Endothelial cell of umbilical vein (primary cell): ENCODE measurements around the gene TBC1D5. TPM values are rescaled to one million over a fixed set of nuclear protein-coding genes. Genes with fewer than 3 reads are reported as not detected.

Source experiments
- BruUV-seq: library from RNA; stranded (reverse); fragments of 400-500 nt; replicated peaks from 2 replicates; lab custom pipeline; 2021; lab: Mats Ljungman, UMichigan
- CTCF ChIA-PET: fragments of 300-600, 350-600 bp; sonication (Branson Sonifier 250); formaldehyde crosslinking; loops from one replicate; lab custom pipeline; 2021; ENCODE audit warnings: antibody characterized with exemption, inconsistent platforms; lab: Charles Lee
- POLR2A ChIA-PET: fragments of 300-600, 350-600 bp; sonication (Branson Sonifier 250); formaldehyde crosslinking; loops from one replicate; lab custom pipeline; 2021; ENCODE audit warnings: antibody characterized with exemption, inconsistent platforms; lab: Charles Lee
- DNase-seq: peaks from one replicate; pipeline ENCODE4 v3.0.0-alpha.2; 2011; ENCODE audit warnings: low read depth, low spot score
- FAIRE-seq: peaks from 2 replicates; lab custom pipeline; 2011; peaks lifted over from hg19 to GRCh38; lab: Jason Lieb, UNC
- H2AFZ ChIP-seq: 2 replicates; pipeline ENCODE4 v1.6.0; 2012; ENCODE audit warnings: low read depth, low read length, control low read depth, inconsistent platforms
- H3K27ac ChIP-seq: 2 replicates; pipeline ENCODE4 v1.5.1; 2011; ENCODE audit warnings: low read depth, mild to moderate bottlenecking, control low read depth, low read length, moderate library complexity; ENCODE audit not compliant: insufficient read depth
- H3K27me3 ChIP-seq, 2 experiments: 2 replicates each; pipeline versions ENCODE4 v1.6.0 to v1.6.1; 2011; ENCODE audit warnings: low read length in 2 of 2, mixed read lengths in 1 of 2; ENCODE audit not compliant: control insufficient read depth in 2 of 2, insufficient read depth in 2 of 2
- H3K36me3 ChIP-seq, 2 experiments: 2 replicates in 1 of 2; 3 replicates in 1 of 2; pipeline ENCODE4 v1.5.1; 2011; ENCODE audit warnings: low read length in 2 of 2, mild to moderate bottlenecking in 1 of 2, moderate library complexity in 1 of 2; ENCODE audit not compliant: control insufficient read depth in 2 of 2, insufficient read depth in 2 of 2; ENCODE audit errors: extremely low read depth in 1 of 2
- H3K4me1 ChIP-seq: 3 replicates; pipeline ENCODE4 v1.5.1; 2011; ENCODE audit warnings: mild to moderate bottlenecking, low read length; ENCODE audit not compliant: control insufficient read depth, insufficient read depth; ENCODE audit errors: extremely low read depth
- H3K4me2 ChIP-seq: 2 replicates; pipeline ENCODE4 v1.6.1; 2011; ENCODE audit warnings: low read length, control low read depth, mixed read lengths; ENCODE audit not compliant: insufficient read depth
- H3K4me3 ChIP-seq, 3 experiments: fragments of 200-600 bp in 1 of 3; sonication (generic), shearing (Covaris generic) in 1 of 3; replicated peaks in 1 of 3; 2 replicates each; pipeline ENCODE4 v1.5.1; 2011 to 2016; ENCODE audit warnings: control low read depth in 3 of 3, low read length in 3 of 3, mild to moderate bottlenecking in 2 of 3, inconsistent platforms in 1 of 3, low read depth in 1 of 3, moderate library complexity in 1 of 3; ENCODE audit not compliant: insufficient read depth in 1 of 3
- H3K79me2 ChIP-seq: 2 replicates; pipeline ENCODE4 v1.6.0; 2012; ENCODE audit warnings: low read length, inconsistent platforms; ENCODE audit not compliant: control insufficient read depth, insufficient read depth
- H3K9ac ChIP-seq: replicated peaks from 2 replicates; pipeline ENCODE3; 2011; ENCODE audit warnings: low read length, control low read depth; ENCODE audit not compliant: insufficient read depth; ENCODE audit errors: extremely low read depth
- H3K9me1 ChIP-seq: replicated peaks from 3 replicates; pipeline ENCODE4 v1.6.0; 2011; ENCODE audit warnings: mild to moderate bottlenecking, low read length; ENCODE audit not compliant: control insufficient read depth, insufficient read depth; ENCODE audit errors: extremely low read depth
- H3K9me3 ChIP-seq: replicated peaks from 2 replicates; pipeline ENCODE4 v1.5.1; 2012; ENCODE audit warnings: low read length, inconsistent platforms; ENCODE audit not compliant: control insufficient read depth, insufficient read depth
- H4K20me1 ChIP-seq: replicated peaks from 2 replicates; pipeline ENCODE3; 2011; ENCODE audit warnings: mild to moderate bottlenecking, low read length; ENCODE audit not compliant: control insufficient read depth, insufficient read depth; ENCODE audit errors: extremely low read depth
- EZH2 ChIP-seq: IDR thresholded peaks from 2 replicates; pipeline ENCODE4 v1.6.1; 2012; ENCODE audit warnings: borderline replicate concordance, low read depth, mild to moderate bottlenecking, moderate library complexity, low read length, inconsistent platforms; ENCODE audit not compliant: severe bottlenecking
- FOS ChIP-seq: IDR thresholded peaks from 2 replicates; pipeline ENCODE4 v1.6.1; 2011; ENCODE audit warnings: mild to moderate bottlenecking, low read length, moderate library complexity, borderline replicate concordance; ENCODE audit not compliant: insufficient read depth
- GATA2 ChIP-seq: IDR thresholded peaks from 2 replicates; pipeline ENCODE4 v1.7.0; 2011; ENCODE audit warnings: low read depth, mild to moderate bottlenecking, moderate library complexity, mixed read lengths, low read length; ENCODE audit not compliant: insufficient read length, insufficient read depth
- JUN ChIP-seq: IDR thresholded peaks from 2 replicates; pipeline ENCODE4 v1.6.1; 2011; ENCODE audit warnings: borderline replicate concordance, low read depth; ENCODE audit not compliant: insufficient read length, insufficient read depth
- MYC ChIP-seq: IDR thresholded peaks from one replicate; pipeline ENCODE4 v1.6.1; 2011; ENCODE audit warnings: mild to moderate bottlenecking, low read depth, low read length
- POLR2A ChIP-seq: IDR thresholded peaks from 2 replicates; pipeline ENCODE4 v1.6.1; 2012; ENCODE audit warnings: low read depth, mild to moderate bottlenecking, control low read depth, low read length
- POLR2AphosphoS5 ChIP-seq: IDR thresholded peaks from 2 replicates; pipeline ENCODE4 v1.6.1; 2012; ENCODE audit warnings: low read depth, mild to moderate bottlenecking, control low read depth, low read length, moderate library complexity; ENCODE audit not compliant: insufficient read depth
- dilution Hi-C: fragments of 300-500 bp; cut with MboI; formaldehyde crosslinking; loops from one replicate; pipeline ENCODE4 v1.15.0; 2019; ENCODE audit warnings: low sequenced_read_pairs; ENCODE audit not compliant: extremely low pct_ligation_motif_present
- intact Hi-C: fragments of 100-400 bp; cut with micrococcal nuclease; formaldehyde crosslinking; loops from one replicate; pipeline ENCODE4 v1.10.0; 2022
- polyA plus RNA-seq, 4 experiments: library from polyadenylated mRNA; depleted of rRNA in 3 of 4; stranded (reverse) in 3 of 4; unstranded in 1 of 4; fragments of >200 nt; gene quantifications; 2 replicates each; pipeline versions ENCODE4 v1.2.1 to v1.2.3, GENCODE V29; 2011 to 2012; ENCODE audit warnings: missing spikeins in 1 of 4
- total RNA-seq: library from RNA; stranded (reverse); gene quantifications from 2 replicates; pipeline ENCODE4 v1.2.3, GENCODE V29; 2021
- TF ChIP-seq, protein P1 (sequence below), 2 donors: IDR thresholded peaks; 1 replicate in 1 of 2; 2 replicates in 1 of 2; pipeline ENCODE4 v1.5.1; 2011; ENCODE audit warnings: low read length in 2 of 2, mild to moderate bottlenecking in 2 of 2, moderate library complexity in 2 of 2, control low read depth in 1 of 2, inconsistent platforms in 1 of 2, low read depth in 1 of 2; ENCODE audit not compliant: insufficient read depth in 1 of 2; ENCODE audit errors: extremely low read depth in 1 of 2
- TF ChIP-seq, protein P2 (sequence below): IDR thresholded peaks from 2 replicates; pipeline ENCODE4 v1.6.1; 2011; ENCODE audit not compliant: insufficient read depth, insufficient read length

TBC1D5 gene
- total and polyA plus RNA-seq, 2 donors (not counting 3 experiments of a cell fraction or from before 2014, with no cell fraction given): 17.5 to 44.7 TPM

DNA sequence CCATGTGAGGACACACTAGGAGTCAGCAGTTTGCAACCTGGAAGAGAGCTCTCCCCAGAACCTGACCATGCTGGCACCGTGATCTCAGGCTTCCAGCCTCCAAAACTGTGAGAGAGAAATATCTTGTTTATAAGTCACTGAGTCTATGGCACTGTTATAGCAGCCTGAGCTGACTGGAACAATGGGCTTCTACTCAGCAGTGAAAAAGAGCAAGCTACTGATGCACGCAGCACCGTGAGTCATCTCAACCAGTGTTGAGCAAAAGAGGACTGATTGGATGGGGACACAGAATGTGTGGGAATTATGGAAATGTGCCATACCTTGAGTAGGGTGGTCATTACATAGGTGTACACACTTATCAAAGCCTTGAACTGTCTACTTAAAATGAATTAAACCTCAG is 627.2 kb downstream of the TBC1D5 start:
- dilution Hi-C loops (no loop called here), intact Hi-C loops (no loop called here)
- no peaks in the 10 kb centered on the region for H4K20me1 ChIP-seq
- ChIA-PET CTCF (no interaction called here), POLR2A (no interaction called here)
- no peak for FAIRE-seq
- H3K4me3 ChIP-seq: no peak overlapping the region
- H3K9me1 ChIP-seq: no peaks in the 10 kb centered on the region
- no peak overlapping the region for H3K9ac ChIP-seq
- H2AFZ ChIP-seq: no peak overlapping the region
- no peaks in the 10 kb centered on the region for H3K4me1 ChIP-seq
- H3K4me2 ChIP-seq: no peak overlapping the region
- BruUV-seq: no TSS peak
- no peaks in the 10 kb centered on the region for H3K79me2 ChIP-seq
- H3K36me3 ChIP-seq: no peaks in the 10 kb centered on the region
- no peaks in the 10 kb centered on the region for H3K9me3 ChIP-seq
- TF ChIP-seq POLR2A (no peak), EZH2 (no peak), MYC (no peak), JUN (no peak), POLR2AphosphoS5 (no peak), FOS (no peak), GATA2 (no peak)
- TF ChIP-seq, protein P1, sequence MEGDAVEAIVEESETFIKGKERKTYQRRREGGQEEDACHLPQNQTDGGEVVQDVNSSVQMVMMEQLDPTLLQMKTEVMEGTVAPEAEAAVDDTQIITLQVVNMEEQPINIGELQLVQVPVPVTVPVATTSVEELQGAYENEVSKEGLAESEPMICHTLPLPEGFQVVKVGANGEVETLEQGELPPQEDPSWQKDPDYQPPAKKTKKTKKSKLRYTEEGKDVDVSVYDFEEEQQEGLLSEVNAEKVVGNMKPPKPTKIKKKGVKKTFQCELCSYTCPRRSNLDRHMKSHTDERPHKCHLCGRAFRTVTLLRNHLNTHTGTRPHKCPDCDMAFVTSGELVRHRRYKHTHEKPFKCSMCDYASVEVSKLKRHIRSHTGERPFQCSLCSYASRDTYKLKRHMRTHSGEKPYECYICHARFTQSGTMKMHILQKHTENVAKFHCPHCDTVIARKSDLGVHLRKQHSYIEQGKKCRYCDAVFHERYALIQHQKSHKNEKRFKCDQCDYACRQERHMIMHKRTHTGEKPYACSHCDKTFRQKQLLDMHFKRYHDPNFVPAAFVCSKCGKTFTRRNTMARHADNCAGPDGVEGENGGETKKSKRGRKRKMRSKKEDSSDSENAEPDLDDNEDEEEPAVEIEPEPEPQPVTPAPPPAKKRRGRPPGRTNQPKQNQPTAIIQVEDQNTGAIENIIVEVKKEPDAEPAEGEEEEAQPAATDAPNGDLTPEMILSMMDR (IDR thresholded peaks at IDR 0.05; ENCODE audit: extremely low read depth in 1 of 2, insufficient read depth in 1 of 2, low read depth in 1 of 2, low read length in 2 of 2): no peak
- TF ChIP-seq, protein P2, sequence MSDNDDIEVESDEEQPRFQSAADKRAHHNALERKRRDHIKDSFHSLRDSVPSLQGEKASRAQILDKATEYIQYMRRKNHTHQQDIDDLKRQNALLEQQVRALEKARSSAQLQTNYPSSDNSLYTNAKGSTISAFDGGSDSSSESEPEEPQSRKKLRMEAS: no peak
- H3K27me3 ChIP-seq: peaks cover 0 to 3% of the 10 kb centered on the region in 2 experiments
- no peak overlapping the region for H3K27ac ChIP-seq
- no peak for DNase-seq
